ENCODE results near the gene TGFB1I1. TPM values are rescaled to one million over a fixed set of nuclear protein-coding genes. Genes with fewer than 3 reads are reported as not detected.
A peak's percentile ranks its signal among the peaks of the same experiment; 100 is the strongest.

Gene TGFB1I1
- total and polyA plus RNA-seq, 2 of the 13 experiments (the other 11 are each of a cell fraction or from before 2014, with no cell fraction given): 0.80 to 2.9 TPM

- TF ChIP-seq TRIM22 (IDR thresholded peaks at IDR 0.05) (no peak), BCL3 (CRISPR knock-in tag; IDR thresholded peaks at IDR 0.05) (peak; percentile 94), ZNF230 (CRISPR knock-in tag; IDR thresholded peaks at IDR 0.05) (peak; percentile 75; the same call in 1 of the 2 replicates), ZNF576 (CRISPR knock-in tag; IDR thresholded peaks at IDR 0.05) (peak; percentile 89; the same call in 1 of the 2 replicates), ZNF331 (CRISPR knock-in tag; IDR thresholded peaks at IDR 0.05) (peak; percentile 84), TP53 (CRISPR knock-in tag; conservative IDR thresholded peaks at IDR 0.05) (peak; percentile 71; the same call in 1 of the 2 replicates), KMT2A (CRISPR knock-in tag; IDR thresholded peaks at IDR 0.05) (no peak; the same call in 1 of the 2 replicates), DPF2 (CRISPR knock-in tag; IDR thresholded peaks at IDR 0.05; ENCODE audit: borderline replicate concordance, low read depth) (no peak), TRIM24 (CRISPR knock-in tag; IDR thresholded peaks at IDR 0.05) (no peak), NR1H2 (CRISPR knock-in tag; IDR thresholded peaks at IDR 0.05; ENCODE audit: borderline replicate concordance, low read depth) (no peak; the same call in 1 of the 2 replicates), HOXD1 (CRISPR knock-in tag; IDR thresholded peaks at IDR 0.05) (0 out of 2 replicates have a peak, but pooled peaks have one; percentile 59), RNF2 (conservative IDR thresholded peaks at IDR 0.05; ENCODE audit: low read depth) (peak; percentile 98), NPAS2 (CRISPR knock-in tag; IDR thresholded peaks at IDR 0.05; ENCODE audit: borderline replicate concordance) (no peak), PREB (CRISPR knock-in tag; IDR thresholded peaks at IDR 0.05) (no peak; the same call in none of the 2 replicates), CHD4 (IDR thresholded peaks at IDR 0.05; ENCODE audit: borderline replicate concordance, low read length) (no peak), MXD1 (CRISPR knock-in tag; IDR thresholded peaks at IDR 0.05) (peak; percentile 97), JARID2 (CRISPR knock-in tag; IDR thresholded peaks at IDR 0.05; ENCODE audit: insufficient replicate concordance) (no peak), FOSL1 (CRISPR knock-in tag; IDR thresholded peaks at IDR 0.05; ENCODE audit: borderline replicate concordance) (no peak)
These were observed 12.9 kb upstream of the TGFB1I1 start, which contains the start of gene ARMC5 (continued) for GRCh38 chr16:31458844-31459686.
